A549 (cell line): ENCODE data around the gene GXYLT2. TPM values are rescaled to one million over a fixed set of nuclear protein-coding genes. Genes with fewer than 3 reads are reported as not detected.

Experiments used
- ATAC-seq, 2 experiments: fragments of 200-7000 bp in 1 of 2; fragments of >200 bp in 1 of 2; cut with Nextera tagmentation in 1 of 2; cut with Tn5 transposase in 1 of 2; 3 replicates each; pipeline versions ENCODE4 v1.8.0 to v1.9.1; 2018 to 2020; ENCODE audit warnings: mild to moderate bottlenecking in 1 of 2, moderate library complexity in 1 of 2
- CTCF ChIA-PET: fragments of 300-600 bp; sonication (Branson Sonifier 250); formaldehyde crosslinking; extraction: SDS; loops from one replicate; lab custom pipeline; 2021; ENCODE audit warnings: antibody characterized with exemption, inconsistent platforms; lab: Yijun Ruan, JAX
- POLR2A ChIA-PET: fragments of 350-600 bp; formaldehyde crosslinking; extraction: SDS; loops from one replicate; lab custom pipeline; 2021; ENCODE audit warnings: antibody characterized with exemption, inconsistent platforms; lab: Yijun Ruan, JAX
- DNase-seq, 2 experiments: peaks; one replicate each; pipeline versions ENCODE4 v3.0.0 to v3.0.0-alpha.2; 2011 to 2016; ENCODE audit warnings: low read depth in 1 of 2, low spot score in 1 of 2
- FAIRE-seq: peaks from 2 replicates; lab custom pipeline; 2011; peaks lifted over from hg19 to GRCh38; lab: Jason Lieb, UNC
- H3K27ac ChIP-seq, 2 experiments: fragments of >200 bp; sonication (Bioruptor Twin); formaldehyde crosslinking; 3 replicates each; pipeline ENCODE4 v1.5.1; 2016 to 2017
- H3K4me1 ChIP-seq: fragments of >200 bp; sonication (Bioruptor Twin); formaldehyde crosslinking; 3 replicates; pipeline ENCODE4 v1.6.1; 2016
- H3K4me2 ChIP-seq: fragments of >200 bp; sonication (Bioruptor Twin); formaldehyde crosslinking; 3 replicates; pipeline ENCODE4 v1.6.1; 2016
- H3K4me3 ChIP-seq: fragments of >200 bp; sonication (Bioruptor Twin); formaldehyde crosslinking; 3 replicates; pipeline ENCODE4 v1.5.1; 2016
- H3K9me3 ChIP-seq: fragments of >200 bp; sonication (Bioruptor Twin); formaldehyde crosslinking; 3 replicates; pipeline ENCODE4 v1.6.1; 2016
- CBX2 ChIP-seq: fragments of 200-600 bp; sonication (generic); IDR thresholded peaks from 2 replicates; pipeline ENCODE4 v1.6.1; 2016; ENCODE audit warnings: low read depth, mild to moderate bottlenecking, borderline replicate concordance
- ESRRA ChIP-seq: fragments of 150-350 bp; IDR thresholded peaks from 2 replicates; pipeline ENCODE4 v1.6.1; 2014; ENCODE audit warnings: mild to moderate bottlenecking, low read length, borderline replicate concordance
- FOXS1 ChIP-seq: fragments of 250-450 bp; sonication (Bioruptor Pico); IDR thresholded peaks from 2 replicates; pipeline ENCODE4 v1.5.0; 2020; ENCODE audit warnings: mild to moderate bottlenecking, moderate library complexity
- HOXB5 ChIP-seq: fragments of 250-450 bp; sonication (Bioruptor Pico); IDR thresholded peaks from 2 replicates; pipeline ENCODE4 v1.5.0; 2020; ENCODE audit warnings: mild to moderate bottlenecking, moderate library complexity
- JUN ChIP-seq, 2 experiments: fragments of >200 bp; sonication (Bioruptor Twin); formaldehyde crosslinking; IDR thresholded peaks; 2 replicates in 1 of 2; 3 replicates in 1 of 2; pipeline ENCODE4 v1.6.1; 2016 to 2017
- MAFK ChIP-seq: fragments of 450-650 bp; IDR thresholded peaks from 2 replicates; pipeline ENCODE4 v1.6.1; 2014; ENCODE audit not compliant: partially characterized antibody
- RFX5 ChIP-seq: fragments of 450-650 bp; IDR thresholded peaks from 2 replicates; pipeline ENCODE4 v1.7.1; 2014; ENCODE audit warnings: antibody characterized with exemption, mild to moderate bottlenecking, moderate library complexity
- TP53 ChIP-seq: fragments of 250-450 bp; sonication (Bioruptor Pico); IDR thresholded peaks from 2 replicates; pipeline ENCODE4 v1.5.0; 2021; ENCODE audit warnings: mild to moderate bottlenecking, moderate library complexity
- ZSCAN20 ChIP-seq: fragments of 250-450 bp; sonication (Bioruptor Pico); IDR thresholded peaks from 2 replicates; pipeline ENCODE4 v1.8.0; 2022; ENCODE audit warnings: mild to moderate bottlenecking, moderate library complexity
- WGBS: methylation state at CpG from one replicate; pipeline ENCODE4 v1.1.6; 2017; ENCODE audit errors: missing lambda C conversion rate; 5-methylcytosine and 5-hydroxymethylcytosine counted together
- polyA plus RNA-seq, 4 experiments: library from polyadenylated mRNA; depleted of rRNA in 3 of 4; stranded (reverse); fragments of >200 nt; fragmentation: RNase III in 1 of 4; extraction: RNeasy Plus Mini Kit Qiagen cat#74134 plus additional on column Dnase treatment in 1 of 4; gene quantifications; 2 replicates in 3 of 4; 3 replicates in 1 of 4; pipeline ENCODE4 v1.2.3, GENCODE V29; 2011 to 2017
- TF ChIP-seq, protein P1 (sequence below): fragments of >200 bp; sonication (Bioruptor Twin); formaldehyde crosslinking; IDR thresholded peaks from 3 replicates; pipeline ENCODE4 v1.5.1; 2016
- TF ChIP-seq, protein P2 (sequence below): IDR thresholded peaks from 2 replicates; pipeline ENCODE4 v1.6.1; 2012; ENCODE audit warnings: low read depth, borderline replicate concordance
- TF ChIP-seq, protein P3 (sequence below): fragments of 450-650 bp; IDR thresholded peaks from 2 replicates; pipeline ENCODE4 v1.6.1; 2014; ENCODE audit warnings: antibody characterized with exemption
- TF ChIP-seq, protein P4 (sequence below): fragments of 250-450 bp; sonication (Bioruptor Pico); IDR thresholded peaks from 2 replicates; pipeline ENCODE4 v1.5.0; 2020; ENCODE audit warnings: low read depth, mild to moderate bottlenecking, moderate library complexity
- TF ChIP-seq, protein P5 (sequence below): fragments of 150-350 bp; IDR thresholded peaks from 2 replicates; pipeline ENCODE4 v1.6.1; 2014; ENCODE audit warnings: low read depth, mild to moderate bottlenecking, low read length
- TF ChIP-seq, protein P6 (sequence below): IDR thresholded peaks from 2 replicates; pipeline ENCODE4 v1.6.1; 2012
- TF ChIP-seq, protein P7 (sequence below): fragments of 250-450 bp; sonication (Bioruptor Pico); IDR thresholded peaks from 2 replicates; pipeline ENCODE4 v1.5.0; 2021; ENCODE audit warnings: mild to moderate bottlenecking, moderate library complexity, borderline replicate concordance
- TF ChIP-seq, protein P8 (sequence below): fragments of 200-600 bp; sonication (generic); IDR thresholded peaks from 2 replicates; pipeline ENCODE4 v1.6.1; 2016; ENCODE audit warnings: antibody characterized with exemption, mild to moderate bottlenecking, moderate library complexity
- TF ChIP-seq, protein P9 (sequence below): fragments of >200 bp; sonication (Bioruptor Twin); formaldehyde crosslinking; IDR thresholded peaks from 3 replicates; pipeline ENCODE4 v1.6.1; 2016

GXYLT2 gene
- polyA plus RNA-seq, 2 of the 4 experiments (the other 2 are of a cell fraction) = 1.9 to 3.3 TPM

DNA sequence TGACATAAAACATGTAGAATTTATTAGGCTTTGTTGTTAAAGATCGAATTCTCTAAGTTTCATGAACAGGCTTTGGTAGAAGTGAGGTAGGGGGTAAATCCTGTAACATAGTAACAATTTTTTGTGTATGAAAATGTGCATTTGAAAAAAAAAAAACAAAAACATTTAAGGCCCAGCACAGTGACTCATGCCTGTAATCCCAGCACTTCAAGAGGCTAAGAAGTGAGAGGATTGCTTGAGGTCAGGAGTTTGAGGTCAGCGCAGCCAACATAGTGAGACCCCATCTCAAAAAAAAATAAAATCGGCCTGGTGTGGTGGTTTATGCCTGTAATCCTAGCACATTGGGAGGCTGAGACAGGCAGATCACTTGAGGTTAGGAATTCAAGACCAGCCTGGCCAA is 81.9 kb downstream of the GXYLT2 start:
- CTCF ChIA-PET = no interaction called here
- Histone ChIP-seq H3K4me2 (no peak overlapping the region), H3K4me1 (peaks cover 5% of the 10 kb centered on the region; the same call in 1 of the 3 replicates), H3K27ac (no peak overlapping the region), H3K9me3 (no peaks in the 10 kb centered on the region), H3K4me3 (no peak overlapping the region)
- DNase-seq (no peak), ATAC-seq (no peak), FAIRE-seq (no peak)
- 82% methylated on average over 3 of the region's 3 CpGs for WGBS
- POLR2A ChIA-PET = no interaction called here
- TF ChIP-seq, protein P1, sequence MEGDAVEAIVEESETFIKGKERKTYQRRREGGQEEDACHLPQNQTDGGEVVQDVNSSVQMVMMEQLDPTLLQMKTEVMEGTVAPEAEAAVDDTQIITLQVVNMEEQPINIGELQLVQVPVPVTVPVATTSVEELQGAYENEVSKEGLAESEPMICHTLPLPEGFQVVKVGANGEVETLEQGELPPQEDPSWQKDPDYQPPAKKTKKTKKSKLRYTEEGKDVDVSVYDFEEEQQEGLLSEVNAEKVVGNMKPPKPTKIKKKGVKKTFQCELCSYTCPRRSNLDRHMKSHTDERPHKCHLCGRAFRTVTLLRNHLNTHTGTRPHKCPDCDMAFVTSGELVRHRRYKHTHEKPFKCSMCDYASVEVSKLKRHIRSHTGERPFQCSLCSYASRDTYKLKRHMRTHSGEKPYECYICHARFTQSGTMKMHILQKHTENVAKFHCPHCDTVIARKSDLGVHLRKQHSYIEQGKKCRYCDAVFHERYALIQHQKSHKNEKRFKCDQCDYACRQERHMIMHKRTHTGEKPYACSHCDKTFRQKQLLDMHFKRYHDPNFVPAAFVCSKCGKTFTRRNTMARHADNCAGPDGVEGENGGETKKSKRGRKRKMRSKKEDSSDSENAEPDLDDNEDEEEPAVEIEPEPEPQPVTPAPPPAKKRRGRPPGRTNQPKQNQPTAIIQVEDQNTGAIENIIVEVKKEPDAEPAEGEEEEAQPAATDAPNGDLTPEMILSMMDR = no peak
- TF ChIP-seq CBX2 = no peak
- TF ChIP-seq RFX5 = no peak
- TF ChIP-seq, protein P2, sequence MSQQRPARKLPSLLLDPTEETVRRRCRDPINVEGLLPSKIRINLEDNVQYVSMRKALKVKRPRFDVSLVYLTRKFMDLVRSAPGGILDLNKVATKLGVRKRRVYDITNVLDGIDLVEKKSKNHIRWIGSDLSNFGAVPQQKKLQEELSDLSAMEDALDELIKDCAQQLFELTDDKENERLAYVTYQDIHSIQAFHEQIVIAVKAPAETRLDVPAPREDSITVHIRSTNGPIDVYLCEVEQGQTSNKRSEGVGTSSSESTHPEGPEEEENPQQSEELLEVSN = no peak
- TF ChIP-seq ESRRA = no peak
- TF ChIP-seq, protein P3, sequence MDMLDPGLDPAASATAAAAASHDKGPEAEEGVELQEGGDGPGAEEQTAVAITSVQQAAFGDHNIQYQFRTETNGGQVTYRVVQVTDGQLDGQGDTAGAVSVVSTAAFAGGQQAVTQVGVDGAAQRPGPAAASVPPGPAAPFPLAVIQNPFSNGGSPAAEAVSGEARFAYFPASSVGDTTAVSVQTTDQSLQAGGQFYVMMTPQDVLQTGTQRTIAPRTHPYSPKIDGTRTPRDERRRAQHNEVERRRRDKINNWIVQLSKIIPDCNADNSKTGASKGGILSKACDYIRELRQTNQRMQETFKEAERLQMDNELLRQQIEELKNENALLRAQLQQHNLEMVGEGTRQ = no peak
- TF ChIP-seq ZSCAN20 = no peak
- TF ChIP-seq, protein P4, sequence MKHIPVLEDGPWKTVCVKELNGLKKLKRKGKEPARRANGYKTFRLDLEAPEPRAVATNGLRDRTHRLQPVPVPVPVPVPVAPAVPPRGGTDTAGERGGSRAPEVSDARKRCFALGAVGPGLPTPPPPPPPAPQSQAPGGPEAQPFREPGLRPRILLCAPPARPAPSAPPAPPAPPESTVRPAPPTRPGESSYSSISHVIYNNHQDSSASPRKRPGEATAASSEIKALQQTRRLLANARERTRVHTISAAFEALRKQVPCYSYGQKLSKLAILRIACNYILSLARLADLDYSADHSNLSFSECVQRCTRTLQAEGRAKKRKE (CRISPR knock-in tag) = no peak
- TF ChIP-seq, protein P5, sequence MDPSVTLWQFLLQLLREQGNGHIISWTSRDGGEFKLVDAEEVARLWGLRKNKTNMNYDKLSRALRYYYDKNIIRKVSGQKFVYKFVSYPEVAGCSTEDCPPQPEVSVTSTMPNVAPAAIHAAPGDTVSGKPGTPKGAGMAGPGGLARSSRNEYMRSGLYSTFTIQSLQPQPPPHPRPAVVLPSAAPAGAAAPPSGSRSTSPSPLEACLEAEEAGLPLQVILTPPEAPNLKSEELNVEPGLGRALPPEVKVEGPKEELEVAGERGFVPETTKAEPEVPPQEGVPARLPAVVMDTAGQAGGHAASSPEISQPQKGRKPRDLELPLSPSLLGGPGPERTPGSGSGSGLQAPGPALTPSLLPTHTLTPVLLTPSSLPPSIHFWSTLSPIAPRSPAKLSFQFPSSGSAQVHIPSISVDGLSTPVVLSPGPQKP = no peak
- TF ChIP-seq, protein P6, sequence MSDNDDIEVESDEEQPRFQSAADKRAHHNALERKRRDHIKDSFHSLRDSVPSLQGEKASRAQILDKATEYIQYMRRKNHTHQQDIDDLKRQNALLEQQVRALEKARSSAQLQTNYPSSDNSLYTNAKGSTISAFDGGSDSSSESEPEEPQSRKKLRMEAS = no peak
- TF ChIP-seq, protein P7, sequence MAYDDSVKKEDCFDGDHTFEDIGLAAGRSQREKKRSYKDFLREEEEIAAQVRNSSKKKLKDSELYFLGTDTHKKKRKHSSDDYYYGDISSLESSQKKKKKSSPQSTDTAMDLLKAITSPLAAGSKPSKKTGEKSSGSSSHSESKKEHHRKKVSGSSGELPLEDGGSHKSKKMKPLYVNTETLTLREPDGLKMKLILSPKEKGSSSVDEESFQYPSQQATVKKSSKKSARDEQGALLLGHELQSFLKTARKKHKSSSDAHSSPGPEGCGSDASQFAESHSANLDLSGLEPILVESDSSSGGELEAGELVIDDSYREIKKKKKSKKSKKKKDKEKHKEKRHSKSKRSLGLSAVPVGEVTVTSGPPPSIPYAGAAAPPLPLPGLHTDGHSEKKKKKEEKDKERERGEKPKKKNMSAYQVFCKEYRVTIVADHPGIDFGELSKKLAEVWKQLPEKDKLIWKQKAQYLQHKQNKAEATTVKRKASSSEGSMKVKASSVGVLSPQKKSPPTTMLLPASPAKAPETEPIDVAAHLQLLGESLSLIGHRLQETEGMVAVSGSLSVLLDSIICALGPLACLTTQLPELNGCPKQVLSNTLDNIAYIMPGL (CRISPR knock-in tag) = no peak
- TF ChIP-seq, protein P8, sequence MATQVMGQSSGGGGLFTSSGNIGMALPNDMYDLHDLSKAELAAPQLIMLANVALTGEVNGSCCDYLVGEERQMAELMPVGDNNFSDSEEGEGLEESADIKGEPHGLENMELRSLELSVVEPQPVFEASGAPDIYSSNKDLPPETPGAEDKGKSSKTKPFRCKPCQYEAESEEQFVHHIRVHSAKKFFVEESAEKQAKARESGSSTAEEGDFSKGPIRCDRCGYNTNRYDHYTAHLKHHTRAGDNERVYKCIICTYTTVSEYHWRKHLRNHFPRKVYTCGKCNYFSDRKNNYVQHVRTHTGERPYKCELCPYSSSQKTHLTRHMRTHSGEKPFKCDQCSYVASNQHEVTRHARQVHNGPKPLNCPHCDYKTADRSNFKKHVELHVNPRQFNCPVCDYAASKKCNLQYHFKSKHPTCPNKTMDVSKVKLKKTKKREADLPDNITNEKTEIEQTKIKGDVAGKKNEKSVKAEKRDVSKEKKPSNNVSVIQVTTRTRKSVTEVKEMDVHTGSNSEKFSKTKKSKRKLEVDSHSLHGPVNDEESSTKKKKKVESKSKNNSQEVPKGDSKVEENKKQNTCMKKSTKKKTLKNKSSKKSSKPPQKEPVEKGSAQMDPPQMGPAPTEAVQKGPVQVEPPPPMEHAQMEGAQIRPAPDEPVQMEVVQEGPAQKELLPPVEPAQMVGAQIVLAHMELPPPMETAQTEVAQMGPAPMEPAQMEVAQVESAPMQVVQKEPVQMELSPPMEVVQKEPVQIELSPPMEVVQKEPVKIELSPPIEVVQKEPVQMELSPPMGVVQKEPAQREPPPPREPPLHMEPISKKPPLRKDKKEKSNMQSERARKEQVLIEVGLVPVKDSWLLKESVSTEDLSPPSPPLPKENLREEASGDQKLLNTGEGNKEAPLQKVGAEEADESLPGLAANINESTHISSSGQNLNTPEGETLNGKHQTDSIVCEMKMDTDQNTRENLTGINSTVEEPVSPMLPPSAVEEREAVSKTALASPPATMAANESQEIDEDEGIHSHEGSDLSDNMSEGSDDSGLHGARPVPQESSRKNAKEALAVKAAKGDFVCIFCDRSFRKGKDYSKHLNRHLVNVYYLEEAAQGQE = no peak
- no peak for TF ChIP-seq JUN (IDR thresholded peaks at IDR 0.05)
- TF ChIP-seq, protein P9, sequence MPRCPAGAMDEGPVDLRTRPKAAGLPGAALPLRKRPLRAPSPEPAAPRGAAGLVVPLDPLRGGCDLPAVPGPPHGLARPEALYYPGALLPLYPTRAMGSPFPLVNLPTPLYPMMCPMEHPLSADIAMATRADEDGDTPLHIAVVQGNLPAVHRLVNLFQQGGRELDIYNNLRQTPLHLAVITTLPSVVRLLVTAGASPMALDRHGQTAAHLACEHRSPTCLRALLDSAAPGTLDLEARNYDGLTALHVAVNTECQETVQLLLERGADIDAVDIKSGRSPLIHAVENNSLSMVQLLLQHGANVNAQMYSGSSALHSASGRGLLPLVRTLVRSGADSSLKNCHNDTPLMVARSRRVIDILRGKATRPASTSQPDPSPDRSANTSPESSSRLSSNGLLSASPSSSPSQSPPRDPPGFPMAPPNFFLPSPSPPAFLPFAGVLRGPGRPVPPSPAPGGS = no peak
- no peak for TF ChIP-seq TP53
- no peak for TF ChIP-seq MAFK
- TF ChIP-seq HOXB5 = no peak
- TF ChIP-seq FOXS1 (CRISPR knock-in tag) = no peak
